Limb (tissue), 2 donors: ENCODE results near the gene PRM1.

Source experiments
- DNase-seq, 2 donors: peaks; one replicate each; pipeline ENCODE4 v3.0.0-alpha.2; 2016; ENCODE audit errors: extremely low spot score in 2 of 2

The PRM1 gene

GRCh38 chr16:11236461-11237254 lies 44.5 kb downstream of the PRM1 start:
- DNase-seq = no peak

GRCh38 chr16:11235703-11235991 lies 45.5 kb downstream of the PRM1 start:
- DNase-seq = no peak

GRCh38 chr16:11234884-11235702 lies 46.0 kb downstream of the PRM1 start:
- DNase-seq = no peak

- DNase-seq = no peak
Measured at GRCh38 chr16:11233727-11234376, 47.3 kb downstream of the PRM1 start.

GRCh38 chr16:11232852-11233726 lies 48.0 kb downstream of the PRM1 start:
- DNase-seq = no peak

- no peak for DNase-seq
Measured at GRCh38 chr16:11232302-11232851, 48.8 kb downstream of the PRM1 start.

- no peak for DNase-seq
Measured at GRCh38 chr16:11231367-11231970, 49.7 kb downstream of the PRM1 start.
